Measurements from ENCODE around the gene CTNNB1.
"Not testable (repeated sequence)": the region's sequence is repeated elsewhere in the genome, so short reads cannot be mapped to it uniquely, and the experiment has no call there.

Gene CTNNB1

DNA sequence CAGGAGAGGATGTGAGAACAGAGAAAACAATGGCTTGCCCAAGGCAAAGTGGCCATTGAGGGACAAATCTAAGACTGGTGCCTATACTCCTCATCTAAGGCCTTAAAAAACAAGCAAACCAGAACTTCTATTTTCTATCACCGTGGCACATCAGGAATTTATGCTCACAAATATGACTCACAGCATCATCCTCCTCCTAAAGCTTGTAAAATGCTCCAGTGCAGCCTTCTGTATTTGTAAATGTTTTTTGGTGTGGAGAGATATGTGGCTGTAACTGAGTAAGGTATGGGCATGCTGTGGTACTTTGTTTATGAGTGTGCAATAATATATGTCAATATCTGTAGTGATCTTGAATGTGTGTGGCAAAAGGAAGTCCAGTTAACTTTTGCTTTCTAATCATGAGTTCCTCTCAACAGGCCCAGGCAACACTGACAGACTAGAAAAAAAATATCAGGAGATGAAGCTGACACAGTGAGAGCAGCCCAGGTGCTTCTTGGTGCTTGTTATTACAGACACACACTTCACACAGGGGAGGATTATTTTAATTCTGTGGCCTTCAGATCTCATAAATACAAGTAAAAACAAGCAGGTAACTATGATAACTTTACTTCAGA lies 60.3 kb downstream of the CTNNB1 start:
- no peak for DNase-seq

- no peak for DNase-seq
Measured at GRCh38 chr3:41260063-41260450, 60.8 kb downstream of the CTNNB1 start.

- no peak for DNase-seq
Measured at GRCh38 chr3:41265011-41265545, 65.8 kb downstream of the CTNNB1 start.

DNA sequence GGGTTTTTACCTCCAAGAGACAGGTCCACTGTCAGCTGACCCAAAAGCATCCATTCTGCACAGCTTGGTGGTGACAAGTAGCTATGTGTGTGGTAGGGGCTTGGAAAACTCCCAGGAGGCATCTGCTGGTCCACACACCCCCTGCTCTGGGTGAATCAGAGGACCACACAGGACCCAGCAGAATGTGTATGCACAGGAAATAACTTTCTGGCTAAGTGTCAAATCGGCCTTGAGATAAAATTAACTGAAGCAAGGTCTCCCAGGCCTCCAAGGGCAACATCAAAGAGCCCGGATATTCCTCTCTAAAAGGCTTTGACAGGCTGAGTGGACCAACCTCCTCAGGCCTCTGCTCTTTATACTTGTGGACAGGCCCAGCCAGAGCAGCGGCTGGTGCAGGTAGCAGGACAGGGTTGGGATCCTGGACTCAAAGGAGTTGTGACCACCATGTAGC lies 66.5 kb downstream of the CTNNB1 start:
- no peak for DNase-seq

DNA sequence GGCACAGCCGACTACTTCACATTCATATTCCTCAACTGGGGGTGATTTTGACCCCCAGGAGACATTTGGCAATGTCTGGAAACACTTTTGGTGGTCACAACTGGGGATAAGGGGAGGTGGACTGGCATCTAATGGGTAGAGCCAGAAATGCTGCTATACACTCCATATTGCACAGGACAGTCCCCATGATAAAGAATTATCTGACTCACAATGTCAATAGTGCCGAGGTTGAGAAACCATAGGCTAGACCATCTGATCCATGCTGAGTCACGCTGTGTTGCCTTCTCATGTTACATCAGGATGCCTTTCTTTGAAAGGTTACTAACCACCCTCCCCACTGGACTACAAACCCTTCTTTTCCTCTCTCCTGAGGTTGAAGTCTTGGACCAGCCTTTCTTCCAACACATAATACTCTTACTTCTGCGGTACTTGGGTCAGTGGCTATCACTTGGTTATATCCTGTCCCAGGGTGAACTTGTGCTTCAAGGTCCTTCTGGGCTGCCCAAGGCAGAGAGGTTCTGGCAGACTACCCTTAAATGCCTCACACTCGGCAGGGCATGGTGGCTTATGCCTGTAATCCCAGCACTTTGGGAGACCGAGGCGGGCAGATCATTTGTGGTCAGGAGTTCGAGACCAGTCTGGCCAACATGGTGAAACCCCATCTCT lies 68.8 kb downstream of the CTNNB1 start:
- DNase-seq, result no peak

GRCh38 chr3:41272667-41273066 lies 73.4 kb downstream of the CTNNB1 start:
- no peak for DNase-seq

DNA sequence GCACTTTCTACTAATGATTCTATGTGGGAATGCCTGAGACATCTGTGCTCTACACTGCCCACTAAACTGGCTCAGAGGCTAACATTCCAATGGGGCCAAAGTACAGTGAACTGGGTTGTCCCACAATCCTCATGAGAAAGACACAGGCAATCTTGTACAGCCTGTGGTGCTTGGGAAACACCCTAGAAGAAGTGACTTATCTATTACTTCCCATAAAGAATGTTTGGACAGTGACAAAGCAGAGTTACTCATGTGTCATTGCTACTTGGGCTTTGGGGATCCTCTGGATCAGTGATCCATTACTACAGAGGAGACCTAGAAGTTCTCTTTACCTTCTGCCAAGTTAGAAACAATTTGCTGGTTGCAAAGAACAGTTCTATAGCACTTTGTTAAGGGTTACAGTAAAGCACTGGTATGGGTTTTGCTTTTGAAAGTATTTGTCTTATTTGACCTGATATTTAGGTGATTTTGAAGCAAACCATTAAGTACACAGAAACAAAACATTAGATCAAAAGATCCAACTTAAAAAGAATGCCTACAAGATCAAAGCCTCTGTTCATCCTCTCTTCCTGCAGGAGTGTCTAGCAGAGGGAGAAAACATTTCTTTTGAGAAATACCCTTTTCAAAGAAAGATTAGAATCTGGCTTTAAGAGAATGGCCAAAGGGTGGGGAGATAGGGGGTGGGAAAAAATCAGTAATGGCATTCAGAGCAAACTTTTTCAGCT lies 75.8 kb downstream of the CTNNB1 start:
- no peak for DNase-seq

- DNase-seq, result no peak
Measured at GRCh38 chr3:41276191-41276590, 76.9 kb downstream of the CTNNB1 start.

DNA sequence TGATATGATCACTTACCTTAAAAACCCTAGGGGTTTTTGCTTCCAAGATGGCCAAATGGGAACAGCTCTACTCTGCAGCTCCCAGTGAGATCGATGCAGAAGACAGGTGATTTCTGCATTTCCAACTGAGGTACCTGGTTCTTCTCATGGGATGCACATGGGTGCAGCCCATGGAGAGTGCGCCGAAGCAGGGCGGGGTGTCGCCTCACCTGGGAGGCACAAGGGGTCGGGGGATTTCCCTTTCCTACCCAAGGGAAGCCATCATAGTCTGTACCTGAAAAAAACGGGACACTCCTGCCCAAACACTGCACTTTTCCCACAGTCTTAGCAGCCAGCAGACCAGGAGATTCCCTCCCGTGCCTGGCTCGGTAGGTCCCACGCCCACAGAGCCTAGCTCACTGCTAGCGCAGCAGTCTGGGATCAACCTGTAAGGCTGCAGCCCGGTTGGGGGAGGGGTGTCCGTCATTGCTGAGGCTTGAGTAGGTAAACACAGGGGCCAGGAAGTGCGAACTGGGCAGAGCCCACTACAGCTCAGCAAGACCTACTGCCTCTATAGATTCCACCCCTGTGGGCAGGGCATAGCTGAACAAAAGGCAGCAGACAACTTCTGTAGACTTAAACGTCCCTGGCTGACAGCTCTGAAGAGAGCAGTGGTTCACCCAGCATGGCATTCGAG lies 78.6 kb downstream of the CTNNB1 start:
- no peak for DNase-seq

DNA sequence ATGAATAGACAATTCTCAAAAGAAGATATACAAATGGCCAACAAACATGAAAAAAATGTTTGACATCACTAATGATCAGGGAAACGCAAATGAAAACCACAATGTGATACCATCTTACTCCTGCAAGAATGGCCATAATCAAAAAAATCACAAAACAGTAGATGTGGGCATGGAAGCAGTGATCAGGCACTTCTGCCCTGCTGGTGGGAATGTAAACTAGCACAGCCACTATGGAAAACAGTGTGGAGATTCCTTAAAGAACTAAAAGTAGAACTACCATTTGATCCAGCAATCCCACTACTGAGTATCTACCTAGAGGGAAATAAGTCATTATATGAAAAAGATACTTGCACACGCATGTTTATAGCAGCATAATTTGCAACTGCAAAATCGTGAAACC lies 85.6 kb downstream of the CTNNB1 start:
- DNase-seq, result not testable (repeated sequence)

DNA sequence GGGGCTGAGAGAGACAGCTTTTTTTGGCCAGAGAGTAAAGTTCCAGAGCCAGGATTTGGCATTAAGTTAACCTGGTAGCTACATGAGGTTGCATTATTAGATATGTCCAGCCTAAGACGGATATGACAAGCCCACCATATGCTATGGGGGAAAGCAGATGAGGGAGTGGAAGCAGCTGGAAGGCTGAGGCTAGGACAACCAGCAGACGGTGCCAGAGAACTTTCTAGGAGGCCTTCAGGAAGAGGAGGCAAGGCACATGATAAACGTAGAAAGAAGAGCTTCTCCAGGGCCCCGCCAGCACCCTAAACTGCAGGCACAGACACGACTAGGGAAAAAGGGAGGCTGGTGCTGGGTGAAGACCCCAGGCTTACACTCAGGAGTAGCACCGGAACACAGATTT lies 87.0 kb downstream of the CTNNB1 start:
- DNase-seq, result no peak

- DNase-seq, result no peak
Measured at GRCh38 chr3:41288785-41289184, 89.5 kb downstream of the CTNNB1 start.
